HG02852 (cell line): ENCODE measurements around the gene GTF3C6.
"Not testable (repeated sequence)": the region's sequence is repeated elsewhere in the genome, so short reads cannot be mapped to it uniquely, and the experiment has no call there.

Experiments used
- ATAC-seq: cut with Tn5 transposase; IDR thresholded peaks from one replicate; pipeline ENCODE4 v1.9.1; 2021; ENCODE audit warnings: mild to moderate bottlenecking, moderate library complexity; ENCODE audit not compliant: unreplicated experiment

GTF3C6 gene

GRCh38 chr6:110979565-110980101 lies 21.1 kb downstream of the GTF3C6 start:
- ATAC-seq, result no peak

GRCh38 chr6:110980227-110980626 lies 21.7 kb downstream of the GTF3C6 start:
- ATAC-seq, result no peak

DNA sequence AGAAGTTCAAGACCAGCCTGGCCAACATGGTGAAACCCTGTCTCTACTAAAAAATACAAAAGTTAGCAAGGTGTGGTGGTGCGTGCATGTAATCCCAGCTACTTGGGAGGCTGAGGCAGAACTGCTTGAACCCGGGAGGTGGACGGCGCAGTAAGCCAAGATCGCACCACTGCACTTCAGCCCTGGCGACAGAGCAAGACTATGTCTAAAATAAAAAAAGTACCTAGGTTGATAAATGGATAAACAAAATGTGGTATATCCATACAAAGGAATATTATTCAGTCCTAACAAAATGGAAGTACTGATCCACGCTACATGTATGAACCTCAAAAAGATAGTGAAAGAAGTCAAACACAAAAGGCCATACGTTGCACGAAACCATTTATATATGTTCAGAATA lies 22.1 kb downstream of the GTF3C6 start:
- ATAC-seq, result no peak

DNA sequence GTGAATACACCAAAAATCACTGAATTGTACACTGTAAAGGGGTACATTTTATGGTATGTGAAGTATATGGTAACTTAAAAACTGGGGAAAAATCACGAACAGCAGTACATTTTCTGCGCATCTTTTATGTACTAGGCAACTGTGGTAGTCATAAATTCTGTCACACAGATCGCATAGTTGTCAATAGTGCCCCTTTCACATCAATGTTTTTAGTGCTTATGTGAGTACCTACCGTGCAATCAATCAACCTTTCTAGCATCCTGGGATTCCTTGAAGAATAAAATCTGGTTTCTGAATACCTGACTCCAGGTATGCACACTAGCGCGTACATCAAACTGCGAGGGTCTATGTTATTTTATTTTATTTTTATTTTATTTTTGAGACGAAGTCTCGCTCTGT lies 22.7 kb downstream of the GTF3C6 start:
- no peak for ATAC-seq

DNA sequence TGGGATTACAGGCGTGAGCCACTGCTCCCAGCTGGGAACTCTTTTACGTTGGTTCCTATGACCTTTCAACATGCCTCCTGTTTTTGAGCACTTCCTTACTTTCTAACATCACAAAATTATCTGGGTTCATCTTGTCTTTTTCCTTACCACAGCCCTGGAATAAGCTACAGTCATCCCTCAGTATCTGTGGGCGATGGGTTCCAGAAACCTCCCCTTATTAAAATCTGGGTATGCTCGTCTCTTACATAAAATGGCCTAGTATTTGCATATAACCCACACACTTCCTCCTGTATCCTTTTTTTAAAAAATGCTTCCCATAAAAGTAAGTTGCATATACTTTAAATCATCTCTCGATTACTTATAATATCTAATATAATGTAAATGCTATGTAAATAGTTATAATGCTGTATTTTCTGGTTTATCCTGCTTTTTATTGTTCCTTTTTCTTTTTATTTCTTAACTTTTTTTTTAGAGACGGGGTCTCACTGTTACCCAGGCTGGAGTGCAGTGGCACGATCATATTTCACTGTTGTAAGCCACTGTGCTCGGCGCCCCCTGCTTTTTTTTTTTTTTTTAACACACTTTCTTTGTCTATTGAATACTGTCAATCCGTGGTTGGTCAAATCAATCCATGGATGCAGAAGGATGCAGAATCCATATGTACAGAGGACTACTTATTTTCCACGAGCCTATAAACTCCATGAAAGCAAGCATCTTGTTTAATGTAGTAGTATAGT lies 32.5 kb downstream of the GTF3C6 start:
- no peak for ATAC-seq

GRCh38 chr6:110996691-110997090 lies 38.2 kb downstream of the GTF3C6 start:
- ATAC-seq, result no peak

GRCh38 chr6:110999634-111000270 lies 41.2 kb downstream of the GTF3C6 start:
- no peak for ATAC-seq

GRCh38 chr6:111002350-111002749 lies 43.8 kb downstream of the GTF3C6 start:
- ATAC-seq, result no peak

GRCh38 chr6:111011360-111012142 lies 53.0 kb downstream of the GTF3C6 start:
- ATAC-seq, result no peak

GRCh38 chr6:111012143-111012452 lies 53.6 kb downstream of the GTF3C6 start:
- ATAC-seq, result no peak

- not testable (repeated sequence) for ATAC-seq
These were observed 54.0 kb downstream of the GTF3C6 start for GRCh38 chr6:111012520-111012919.

- no peak for ATAC-seq
These were observed 54.8 kb downstream of the GTF3C6 start for GRCh38 chr6:111013144-111013915.

GRCh38 chr6:111015389-111016124 lies 57.1 kb downstream of the GTF3C6 start:
- ATAC-seq, result no peak

- ATAC-seq, result not testable (repeated sequence)
These were observed 58.7 kb downstream of the GTF3C6 start for GRCh38 chr6:111017241-111017640.
